Lower leg skin (tissue), 3 donors: ENCODE data around the gene ATAD5.

Source experiments
- POLR2A ChIP-seq, 2 donors: fragments of 450-650 bp; IDR thresholded peaks; one replicate each; pipeline ENCODE4 v1.6.1; 2016 to 2017; ENCODE audit warnings: antibody characterized with exemption in 2 of 2, mild to moderate bottlenecking in 1 of 2, moderate library complexity in 1 of 2
- TF ChIP-seq, protein P1 (sequence below), 3 donors: fragments of 450-650 bp; IDR thresholded peaks; one replicate each; pipeline ENCODE4 v1.5.1; 2016; ENCODE audit warnings: antibody characterized with exemption in 3 of 3, mild to moderate bottlenecking in 3 of 3, moderate library complexity in 2 of 3

GRCh38 chr17:30920282-30920681, 88.5 kb downstream of the ATAD5 start:
- TF ChIP-seq, protein P1, sequence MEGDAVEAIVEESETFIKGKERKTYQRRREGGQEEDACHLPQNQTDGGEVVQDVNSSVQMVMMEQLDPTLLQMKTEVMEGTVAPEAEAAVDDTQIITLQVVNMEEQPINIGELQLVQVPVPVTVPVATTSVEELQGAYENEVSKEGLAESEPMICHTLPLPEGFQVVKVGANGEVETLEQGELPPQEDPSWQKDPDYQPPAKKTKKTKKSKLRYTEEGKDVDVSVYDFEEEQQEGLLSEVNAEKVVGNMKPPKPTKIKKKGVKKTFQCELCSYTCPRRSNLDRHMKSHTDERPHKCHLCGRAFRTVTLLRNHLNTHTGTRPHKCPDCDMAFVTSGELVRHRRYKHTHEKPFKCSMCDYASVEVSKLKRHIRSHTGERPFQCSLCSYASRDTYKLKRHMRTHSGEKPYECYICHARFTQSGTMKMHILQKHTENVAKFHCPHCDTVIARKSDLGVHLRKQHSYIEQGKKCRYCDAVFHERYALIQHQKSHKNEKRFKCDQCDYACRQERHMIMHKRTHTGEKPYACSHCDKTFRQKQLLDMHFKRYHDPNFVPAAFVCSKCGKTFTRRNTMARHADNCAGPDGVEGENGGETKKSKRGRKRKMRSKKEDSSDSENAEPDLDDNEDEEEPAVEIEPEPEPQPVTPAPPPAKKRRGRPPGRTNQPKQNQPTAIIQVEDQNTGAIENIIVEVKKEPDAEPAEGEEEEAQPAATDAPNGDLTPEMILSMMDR (IDR thresholded peaks at IDR 0.05), result no peak
- no peak for TF ChIP-seq POLR2A (IDR thresholded peaks at IDR 0.05)
